ENCODE data around the gene HMGN1. TPM values are rescaled to one million over a fixed set of nuclear protein-coding genes. Genes with fewer than 3 reads are reported as not detected.

The HMGN1 gene
- total RNA-seq, 1 donor from 2014 or later, result 376 TPM

GRCh38 chr21:39300587-39300986, 48.3 kb downstream of the HMGN1 start:
- DNase-seq (ENCODE audit: low read depth), result no peak
- no peak for TF ChIP-seq CTCF (conservative IDR thresholded peaks at IDR 0.05; ENCODE audit: low read depth, low read length)
- no peak overlapping the region for H3K4me3 ChIP-seq (ENCODE audit: low read depth, low read length)

GRCh38 chr21:39296891-39297290, 52.0 kb downstream of the HMGN1 start:
- no peak overlapping the region for H3K4me3 ChIP-seq (ENCODE audit: low read depth, low read length)
- DNase-seq (ENCODE audit: low read depth), result no peak
- no peak for TF ChIP-seq CTCF (conservative IDR thresholded peaks at IDR 0.05; ENCODE audit: low read depth, low read length)

Other genes starting within 250 kb of the HMGN1 start
- gene PSMG1, start 165.6 kb downstream of the HMGN1 start, total RNA-seq, result 47.1 and 120 TPM in 2 replicates
- gene BRWD1, start 35.5 kb downstream of the HMGN1 start, total RNA-seq, result 12.5 and 19.5 TPM in 2 replicates
- 0.23 and 0.65 TPM in 2 replicates for gene LCA5L, start 96.7 kb upstream of the HMGN1 start, total RNA-seq
- 0.63 and 1.0 TPM in 2 replicates for gene SH3BGR, start 102.9 kb upstream of the HMGN1 start, total RNA-seq

Measured in epithelial cell of proximal tubule (primary cell).